ENCODE results near the gene FOXN3. TPM values are rescaled to one million over a fixed set of nuclear protein-coding genes. Genes with fewer than 3 reads are reported as not detected.

Gene FOXN3
- total and polyA plus RNA-seq, 3 experiments from 2014 or later: 73.9 to 136 (median 74.8) TPM

GRCh38 chr14:89143595-89143994 lies 273.4 kb downstream of the FOXN3 start:
- Histone ChIP-seq H3K27ac (ENCODE audit: low read depth, low read length) (no peak overlapping the region), H3K4me3 (ENCODE audit: low read length) (no peak overlapping the region), H3K4me1 (ENCODE audit: insufficient read depth, low read length) (no peaks in the 10 kb centered on the region), H3K36me3 (ENCODE audit: insufficient read depth, low read length) (no peaks in the 10 kb centered on the region), H3K9me3 (ENCODE audit: low read length) (no peaks in the 10 kb centered on the region), H3K27me3 (ENCODE audit: insufficient read depth, low read length, poor library complexity, severe bottlenecking) (no peaks in the 10 kb centered on the region)
- H3K27ac Mint-ChIP-seq: no peak overlapping the region
- H3K4me1 Mint-ChIP-seq: peaks cover 0 to 5% (median 1%) of the 10 kb centered on the region in 3 donors
- no peaks in the 10 kb centered on the region for H3K9me3 Mint-ChIP-seq
- no peak for DNase-seq
- POLR2A ChIA-PET: interaction anchor here (0.6 kb wide), 1 partner anchor 300 kb away, joined by 5 read pairs; no protein-coding TSS in a partner anchor
- no peaks in the 10 kb centered on the region for H3K36me3 Mint-ChIP-seq
- H3K4me3 Mint-ChIP-seq: no peak overlapping the region
- H3K27me3 Mint-ChIP-seq: peaks cover 3 to 9% of the 10 kb centered on the region in 2 donors
- CTCF ChIA-PET: no interaction called here

- H3K27me3 ChIP-seq (ENCODE audit: insufficient read depth, low read length, poor library complexity, severe bottlenecking): no peaks in the 10 kb centered on the region
- no peaks in the 10 kb centered on the region for H3K9me3 ChIP-seq (ENCODE audit: low read length)
- Mint-ChIP-seq H3K9me3 (peaks cover 0 to 5% (median under 1%) of the 10 kb centered on the region in 5 donors), H3K27ac (no peak overlapping the region), H3K36me3 (no peaks in the 10 kb centered on the region), H3K4me3 (no peak overlapping the region), H3K27me3 (peaks cover 3 to 9% of the 10 kb centered on the region in 2 donors), H3K4me1 (peaks cover 0 to 5% (median 1%) of the 10 kb centered on the region in 3 donors)
- H3K36me3 ChIP-seq (ENCODE audit: insufficient read depth, low read length): no peaks in the 10 kb centered on the region
- no peak overlapping the region for H3K4me3 ChIP-seq (ENCODE audit: low read length)
- no peak for DNase-seq
- ChIA-PET POLR2A (no interaction called here), CTCF (no interaction called here)
- H3K27ac ChIP-seq (ENCODE audit: low read depth, low read length): no peak overlapping the region
- no peaks in the 10 kb centered on the region for H3K4me1 ChIP-seq (ENCODE audit: insufficient read depth, low read length)
These were observed 274.7 kb downstream of the FOXN3 start for GRCh38 chr14:89142366-89142765.

- no peaks in the 10 kb centered on the region for H3K4me1 ChIP-seq (ENCODE audit: insufficient read depth, low read length)
- CTCF ChIA-PET: no interaction called here
- H3K36me3 ChIP-seq (ENCODE audit: insufficient read depth, low read length): no peaks in the 10 kb centered on the region
- no peak overlapping the region for H3K4me3 Mint-ChIP-seq
- H3K27me3 ChIP-seq (ENCODE audit: insufficient read depth, low read length, poor library complexity, severe bottlenecking): no peaks in the 10 kb centered on the region
- H3K9me3 Mint-ChIP-seq: peaks cover 1 to 9% (median 5%) of the 10 kb centered on the region in 5 donors
- H3K36me3 Mint-ChIP-seq: peaks cover 0 to 1% (median 0%) of the 10 kb centered on the region in 3 donors
- no peaks in the 10 kb centered on the region for H3K9me3 ChIP-seq (ENCODE audit: low read length)
- DNase-seq: no peak
- H3K27ac ChIP-seq (ENCODE audit: low read depth, low read length): no peak overlapping the region
- no peak overlapping the region for H3K4me3 ChIP-seq (ENCODE audit: low read length)
- POLR2A ChIA-PET: no interaction called here
- H3K4me1 Mint-ChIP-seq: peaks cover 0 to 5% (median 1%) of the 10 kb centered on the region in 3 donors
- H3K27ac Mint-ChIP-seq: no peak overlapping the region
- H3K27me3 Mint-ChIP-seq: peaks cover 3 to 9% of the 10 kb centered on the region in 2 donors
These were observed 275.2 kb downstream of the FOXN3 start for GRCh38 chr14:89141862-89142261.

GRCh38 chr14:89140326-89140725 lies 276.7 kb downstream of the FOXN3 start:
- Histone ChIP-seq H3K4me1 (ENCODE audit: insufficient read depth, low read length) (no peaks in the 10 kb centered on the region), H3K27ac (ENCODE audit: low read depth, low read length) (no peak overlapping the region), H3K36me3 (ENCODE audit: insufficient read depth, low read length) (no peaks in the 10 kb centered on the region), H3K4me3 (ENCODE audit: low read length) (no peak overlapping the region), H3K9me3 (ENCODE audit: low read length) (peaks cover 5% of the 10 kb centered on the region), H3K27me3 (ENCODE audit: insufficient read depth, low read length, poor library complexity, severe bottlenecking) (no peaks in the 10 kb centered on the region)
- Mint-ChIP-seq H3K27me3 (peaks cover 3 to 9% of the 10 kb centered on the region in 2 donors), H3K27ac (no peak overlapping the region), H3K36me3 (peaks cover 0 to 14% (median 2%) of the 10 kb centered on the region in 3 donors), H3K4me1 (peaks cover 0 to 5% (median 1%) of the 10 kb centered on the region in 3 donors), H3K9me3 (peaks cover 14 to 24% (median 15%) of the 10 kb centered on the region in 5 donors), H3K4me3 (no peak overlapping the region)
- no peak for DNase-seq
- ChIA-PET POLR2A (no interaction called here), CTCF (no interaction called here)

- Mint-ChIP-seq H3K27me3 (peaks cover 3 to 9% of the 10 kb centered on the region in 2 donors), H3K9me3 (peaks cover 14 to 26% (median 20%) of the 10 kb centered on the region in 5 donors), H3K4me1 (peaks cover 0 to 5% (median 1%) of the 10 kb centered on the region in 3 donors), H3K4me3 (no peak overlapping the region), H3K27ac (no peak overlapping the region), H3K36me3 (peaks cover 0 to 17% (median 4%) of the 10 kb centered on the region in 3 donors)
- CTCF ChIA-PET: no interaction called here
- peaks cover 5% of the 10 kb centered on the region for H3K9me3 ChIP-seq (ENCODE audit: low read length)
- H3K4me3 ChIP-seq (ENCODE audit: low read length): no peak overlapping the region
- DNase-seq: no peak
- H3K27ac ChIP-seq (ENCODE audit: low read depth, low read length): no peak overlapping the region
- no peaks in the 10 kb centered on the region for H3K4me1 ChIP-seq (ENCODE audit: insufficient read depth, low read length)
- POLR2A ChIA-PET: no interaction called here
- H3K36me3 ChIP-seq (ENCODE audit: insufficient read depth, low read length): no peaks in the 10 kb centered on the region
- H3K27me3 ChIP-seq (ENCODE audit: insufficient read depth, low read length, poor library complexity, severe bottlenecking): no peaks in the 10 kb centered on the region
These were observed 277.4 kb downstream of the FOXN3 start for GRCh38 chr14:89139404-89140247.

- no peak overlapping the region for H3K4me3 Mint-ChIP-seq
- H3K36me3 ChIP-seq (ENCODE audit: insufficient read depth, low read length): no peaks in the 10 kb centered on the region
- ChIA-PET POLR2A (no interaction called here), CTCF (no interaction called here)
- no peak overlapping the region for H3K4me3 ChIP-seq (ENCODE audit: low read length)
- H3K9me3 ChIP-seq (ENCODE audit: low read length): peaks cover 5% of the 10 kb centered on the region
- no peak overlapping the region for H3K27ac ChIP-seq (ENCODE audit: low read depth, low read length)
- H3K27me3 Mint-ChIP-seq: peaks cover 5 to 8% of the 10 kb centered on the region in 2 donors
- H3K36me3 Mint-ChIP-seq: peaks cover 0 to 17% (median 4%) of the 10 kb centered on the region in 3 donors
- H3K27ac Mint-ChIP-seq: no peak overlapping the region
- H3K4me1 ChIP-seq (ENCODE audit: insufficient read depth, low read length): no peaks in the 10 kb centered on the region
- H3K9me3 Mint-ChIP-seq: peaks cover 14 to 26% (median 21%) of the 10 kb centered on the region in 5 donors
- peaks cover 0 to 5% (median 1%) of the 10 kb centered on the region in 3 donors for H3K4me1 Mint-ChIP-seq
- no peaks in the 10 kb centered on the region for H3K27me3 ChIP-seq (ENCODE audit: insufficient read depth, low read length, poor library complexity, severe bottlenecking)
- DNase-seq: no peak
These were observed 278.2 kb downstream of the FOXN3 start for GRCh38 chr14:89138846-89139245.

- ChIA-PET CTCF (no interaction called here), POLR2A (no interaction called here)
- peaks cover 0 to 5% (median 1%) of the 10 kb centered on the region in 3 donors for H3K4me1 Mint-ChIP-seq
- Histone ChIP-seq H3K27me3 (ENCODE audit: insufficient read depth, low read length, poor library complexity, severe bottlenecking) (no peaks in the 10 kb centered on the region), H3K27ac (ENCODE audit: low read depth, low read length) (no peak overlapping the region), H3K4me1 (ENCODE audit: insufficient read depth, low read length) (no peaks in the 10 kb centered on the region), H3K36me3 (ENCODE audit: insufficient read depth, low read length) (no peaks in the 10 kb centered on the region), H3K4me3 (ENCODE audit: low read length) (no peak overlapping the region), H3K9me3 (ENCODE audit: low read length) (peaks cover 5% of the 10 kb centered on the region)
- no peak overlapping the region for H3K27ac Mint-ChIP-seq
- H3K4me3 Mint-ChIP-seq: no peak overlapping the region
- peaks cover 1 to 8% of the 10 kb centered on the region in 2 donors for H3K27me3 Mint-ChIP-seq
- no peak for DNase-seq
- H3K36me3 Mint-ChIP-seq: peaks cover 0 to 17% (median 4%) of the 10 kb centered on the region in 3 donors
- peaks cover 14 to 26% (median 22%) of the 10 kb centered on the region in 5 donors for H3K9me3 Mint-ChIP-seq
These were observed 279.4 kb downstream of the FOXN3 start for GRCh38 chr14:89137526-89138163.

GRCh38 chr14:89136587-89136986 lies 280.4 kb downstream of the FOXN3 start:
- Histone ChIP-seq H3K9me3 (ENCODE audit: low read length) (peaks cover 5% of the 10 kb centered on the region), H3K4me1 (ENCODE audit: insufficient read depth, low read length) (no peaks in the 10 kb centered on the region), H3K27ac (ENCODE audit: low read depth, low read length) (no peak overlapping the region), H3K4me3 (ENCODE audit: low read length) (no peak overlapping the region), H3K36me3 (ENCODE audit: insufficient read depth, low read length) (no peaks in the 10 kb centered on the region), H3K27me3 (ENCODE audit: insufficient read depth, low read length, poor library complexity, severe bottlenecking) (no peaks in the 10 kb centered on the region)
- H3K4me3 Mint-ChIP-seq: no peak overlapping the region
- peaks cover 0 to 5% (median 1%) of the 10 kb centered on the region in 3 donors for H3K4me1 Mint-ChIP-seq
- no peak for DNase-seq
- H3K27me3 Mint-ChIP-seq: peaks cover 3 to 4% of the 10 kb centered on the region in 2 donors
- H3K9me3 Mint-ChIP-seq: peaks cover 14 to 26% (median 22%) of the 10 kb centered on the region in 5 donors
- CTCF ChIA-PET: no interaction called here
- H3K27ac Mint-ChIP-seq: no peak overlapping the region
- POLR2A ChIA-PET: no interaction called here
- peaks cover 0 to 17% (median 4%) of the 10 kb centered on the region in 3 donors for H3K36me3 Mint-ChIP-seq

All from CD8-positive, alpha-beta memory T cell (primary cell).